22Rv1 (cell line): Measurements from ENCODE around the gene RAB11FIP3.

Experiments
- CTCF ChIP-seq: fragments of 450-650 bp; IDR thresholded peaks from 2 replicates; pipeline ENCODE4 v1.5.1; 2017; ENCODE audit warnings: mild to moderate bottlenecking
- ZFX ChIP-seq: fragments of 450-650 bp; IDR thresholded peaks from 2 replicates; pipeline ENCODE4 v1.6.1; 2017; ENCODE audit warnings: antibody characterized with exemption, borderline replicate concordance

GRCh38 chr16:537415-538335 is 112.2 kb downstream of the RAB11FIP3 start:
- TF ChIP-seq CTCF (0 out of 2 replicates have a peak, but pooled peaks have one; percentile 20), ZFX (no peak)
